ENCODE measurements around the gene TMEM52.

TMEM52 gene

DNA sequence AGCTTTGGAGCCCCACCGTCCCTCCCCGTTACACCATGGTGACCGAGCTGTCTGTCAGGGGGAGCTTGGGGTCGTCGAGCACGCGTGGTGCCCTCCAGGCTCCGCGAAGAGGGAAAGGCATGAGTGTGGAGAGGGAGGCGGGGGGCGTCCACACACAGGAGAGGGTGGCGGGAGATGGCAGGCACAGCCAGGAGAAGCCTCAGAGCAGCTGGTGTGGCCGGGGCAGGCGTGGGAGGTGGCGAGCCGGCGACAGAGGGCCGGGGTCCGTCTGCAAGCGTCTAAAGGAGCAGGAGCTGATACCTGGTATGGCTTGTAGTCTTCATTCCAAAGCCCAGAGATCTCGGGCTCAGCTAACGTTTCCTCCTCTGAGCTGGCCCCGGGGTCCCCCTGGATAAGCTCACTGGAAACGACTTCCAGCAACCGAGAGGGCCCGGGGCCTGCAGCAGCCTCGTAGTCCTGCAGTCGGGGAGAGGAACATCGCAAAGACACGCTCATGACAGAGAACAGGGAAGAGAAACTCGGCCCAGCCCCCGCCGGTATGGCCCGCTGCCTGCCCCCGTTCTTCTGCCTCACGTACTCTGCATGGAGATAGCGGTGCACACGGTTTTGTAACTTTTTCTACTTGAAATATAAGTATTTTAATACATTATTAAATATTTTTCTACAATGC is 47.1 kb upstream of the TMEM52 start:
- POLR2A ChIA-PET: no interaction called here
- H3K9me3 ChIP-seq (ENCODE audit: control insufficient read depth, insufficient read depth, low read depth, low read length): no peaks in the 10 kb centered on the region
- H3K36me3 ChIP-seq (ENCODE audit: control insufficient read depth in 2 of 2, insufficient read depth in 1 of 2, low read length in 2 of 2): no peaks in the 10 kb centered on the region
- no peak overlapping the region for H3K4me3 ChIP-seq (ENCODE audit: low read depth, low read length)
- TF ChIP-seq YY2 (tag by site-specific recombination; IDR thresholded peaks at IDR 0.05) (no peak), KLF16 (tag by site-specific recombination; IDR thresholded peaks at IDR 0.05) (no peak), ZBTB48 (tag by site-specific recombination; IDR thresholded peaks at IDR 0.05) (no peak), ZNF133 (tag by site-specific recombination; IDR thresholded peaks at IDR 0.05) (no peak), ZNF610 (tag by site-specific recombination; IDR thresholded peaks at IDR 0.05; ENCODE audit: borderline replicate concordance) (no peak), TCF7L2 (IDR thresholded peaks at IDR 0.05; ENCODE audit: borderline replicate concordance, low read depth, low read length) (no peak), MEIS1 (CRISPR knock-in tag; IDR thresholded peaks at IDR 0.05; ENCODE audit: borderline replicate concordance) (no peak), ZFP3 (tag by site-specific recombination; IDR thresholded peaks at IDR 0.05; ENCODE audit: low read depth) (no peak), ZNF623 (tag by site-specific recombination; IDR thresholded peaks at IDR 0.05) (no peak)
- TF ChIP-seq, protein P1, sequence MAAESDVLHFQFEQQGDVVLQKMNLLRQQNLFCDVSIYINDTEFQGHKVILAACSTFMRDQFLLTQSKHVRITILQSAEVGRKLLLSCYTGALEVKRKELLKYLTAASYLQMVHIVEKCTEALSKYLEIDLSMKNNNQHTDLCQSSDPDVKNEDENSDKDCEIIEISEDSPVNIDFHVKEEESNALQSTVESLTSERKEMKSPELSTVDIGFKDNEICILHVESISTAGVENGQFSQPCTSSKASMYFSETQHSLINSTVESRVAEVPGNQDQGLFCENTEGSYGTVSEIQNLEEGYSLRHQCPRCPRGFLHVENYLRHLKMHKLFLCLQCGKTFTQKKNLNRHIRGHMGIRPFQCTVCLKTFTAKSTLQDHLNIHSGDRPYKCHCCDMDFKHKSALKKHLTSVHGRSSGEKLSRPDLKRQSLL (tag by site-specific recombination; IDR thresholded peaks at IDR 0.05): no peak
- TF ChIP-seq, protein P2, sequence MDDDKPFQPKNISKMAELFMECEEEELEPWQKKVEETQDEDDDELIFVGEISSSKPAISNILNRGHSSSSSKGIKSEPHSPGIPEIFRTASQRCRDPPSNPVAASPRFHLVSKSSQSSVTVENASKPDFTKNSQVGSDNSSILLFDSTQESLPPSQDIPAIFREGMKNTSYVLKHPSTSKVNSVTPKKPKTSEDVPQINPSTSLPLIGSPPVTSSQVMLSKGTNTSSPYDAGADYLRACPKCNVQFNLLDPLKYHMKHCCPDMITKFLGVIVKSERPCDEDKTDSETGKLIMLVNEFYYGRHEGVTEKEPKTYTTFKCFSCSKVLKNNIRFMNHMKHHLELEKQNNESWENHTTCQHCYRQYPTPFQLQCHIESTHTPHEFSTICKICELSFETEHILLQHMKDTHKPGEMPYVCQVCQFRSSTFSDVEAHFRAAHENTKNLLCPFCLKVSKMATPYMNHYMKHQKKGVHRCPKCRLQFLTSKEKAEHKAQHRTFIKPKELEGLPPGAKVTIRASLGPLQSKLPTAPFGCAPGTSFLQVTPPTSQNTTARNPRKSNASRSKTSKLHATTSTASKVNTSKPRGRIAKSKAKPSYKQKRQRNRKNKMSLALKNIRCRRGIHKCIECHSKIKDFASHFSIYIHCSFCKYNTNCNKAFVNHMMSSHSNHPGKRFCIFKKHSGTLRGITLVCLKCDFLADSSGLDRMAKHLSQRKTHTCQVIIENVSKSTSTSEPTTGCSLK (tag by site-specific recombination; IDR thresholded peaks at IDR 0.05): no peak
- TF ChIP-seq, protein P3, sequence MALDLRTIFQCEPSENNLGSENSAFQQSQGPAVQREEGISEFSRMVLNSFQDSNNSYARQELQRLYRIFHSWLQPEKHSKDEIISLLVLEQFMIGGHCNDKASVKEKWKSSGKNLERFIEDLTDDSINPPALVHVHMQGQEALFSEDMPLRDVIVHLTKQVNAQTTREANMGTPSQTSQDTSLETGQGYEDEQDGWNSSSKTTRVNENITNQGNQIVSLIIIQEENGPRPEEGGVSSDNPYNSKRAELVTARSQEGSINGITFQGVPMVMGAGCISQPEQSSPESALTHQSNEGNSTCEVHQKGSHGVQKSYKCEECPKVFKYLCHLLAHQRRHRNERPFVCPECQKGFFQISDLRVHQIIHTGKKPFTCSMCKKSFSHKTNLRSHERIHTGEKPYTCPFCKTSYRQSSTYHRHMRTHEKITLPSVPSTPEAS (tag by site-specific recombination; IDR thresholded peaks at IDR 0.05): no peak
- TF ChIP-seq, protein P4, sequence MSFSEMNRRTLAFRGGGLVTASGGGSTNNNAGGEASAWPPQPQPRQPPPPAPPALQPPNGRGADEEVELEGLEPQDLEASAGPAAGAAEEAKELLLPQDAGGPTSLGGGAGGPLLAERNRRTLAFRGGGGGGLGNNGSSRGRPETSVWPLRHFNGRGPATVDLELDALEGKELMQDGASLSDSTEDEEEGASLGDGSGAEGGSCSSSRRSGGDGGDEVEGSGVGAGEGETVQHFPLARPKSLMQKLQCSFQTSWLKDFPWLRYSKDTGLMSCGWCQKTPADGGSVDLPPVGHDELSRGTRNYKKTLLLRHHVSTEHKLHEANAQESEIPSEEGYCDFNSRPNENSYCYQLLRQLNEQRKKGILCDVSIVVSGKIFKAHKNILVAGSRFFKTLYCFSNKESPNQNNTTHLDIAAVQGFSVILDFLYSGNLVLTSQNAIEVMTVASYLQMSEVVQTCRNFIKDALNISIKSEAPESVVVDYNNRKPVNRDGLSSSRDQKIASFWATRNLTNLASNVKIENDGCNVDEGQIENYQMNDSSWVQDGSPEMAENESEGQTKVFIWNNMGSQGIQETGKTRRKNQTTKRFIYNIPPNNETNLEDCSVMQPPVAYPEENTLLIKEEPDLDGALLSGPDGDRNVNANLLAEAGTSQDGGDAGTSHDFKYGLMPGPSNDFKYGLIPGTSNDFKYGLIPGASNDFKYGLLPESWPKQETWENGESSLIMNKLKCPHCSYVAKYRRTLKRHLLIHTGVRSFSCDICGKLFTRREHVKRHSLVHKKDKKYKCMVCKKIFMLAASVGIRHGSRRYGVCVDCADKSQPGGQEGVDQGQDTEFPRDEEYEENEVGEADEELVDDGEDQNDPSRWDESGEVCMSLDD (tag by site-specific recombination; IDR thresholded peaks at IDR 0.05): no peak
- CTCF ChIA-PET: interaction anchor here (0.7 to 1.3 kb wide), 2 partner anchors 25 to 79 kb away, joined by 3 to 5 read pairs; no protein-coding TSS in a partner anchor
- H3K4me1 ChIP-seq (ENCODE audit: control insufficient read depth, insufficient read depth, low read length): no peaks in the 10 kb centered on the region
- H3K27ac ChIP-seq (ENCODE audit: extremely low read depth, low read depth, low read length): no peak overlapping the region

DNA sequence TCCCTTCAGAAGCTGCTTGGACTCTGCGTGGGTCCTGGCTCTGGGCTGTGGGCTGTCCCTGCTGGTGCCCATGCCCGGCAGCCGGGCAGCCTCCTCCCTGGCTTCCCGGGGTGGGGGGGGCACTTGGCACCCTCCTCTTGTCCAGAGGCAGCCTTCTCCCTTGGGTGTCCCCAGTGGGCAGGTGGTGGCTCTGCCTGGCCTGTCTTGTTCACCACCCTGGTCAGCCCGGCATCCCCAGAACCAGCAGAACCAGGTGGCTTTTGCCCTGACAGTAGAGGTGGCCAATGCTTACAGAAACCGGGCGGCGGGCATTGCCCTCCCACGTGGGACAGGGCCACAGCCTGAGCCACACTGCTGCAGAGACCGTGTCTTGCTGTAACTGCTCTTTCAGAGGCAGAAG is 46.5 kb upstream of the TMEM52 start:
- Histone ChIP-seq H3K27ac (ENCODE audit: extremely low read depth, low read depth, low read length) (no peak overlapping the region), H3K4me3 (ENCODE audit: low read depth, low read length) (no peak overlapping the region), H3K36me3 (ENCODE audit: control insufficient read depth in 2 of 2, insufficient read depth in 1 of 2, low read length in 2 of 2) (no peaks in the 10 kb centered on the region), H3K9me3 (ENCODE audit: control insufficient read depth, insufficient read depth, low read depth, low read length) (no peaks in the 10 kb centered on the region), H3K4me1 (ENCODE audit: control insufficient read depth, insufficient read depth, low read length) (no peaks in the 10 kb centered on the region)
- TF ChIP-seq PRDM1 (tag by site-specific recombination; IDR thresholded peaks at IDR 0.05) (no peak), ZNF837 (tag by site-specific recombination; IDR thresholded peaks at IDR 0.05) (no peak), ZNF140 (tag by site-specific recombination; IDR thresholded peaks at IDR 0.05) (no peak)
- POLR2A ChIA-PET: no interaction called here
- CTCF ChIA-PET: interaction anchor here (1.3 kb wide), 1 partner anchor 79 kb away, joined by 5 read pairs; no protein-coding TSS in a partner anchor
